ENCODE results near the gene SHISAL1.

DNA sequence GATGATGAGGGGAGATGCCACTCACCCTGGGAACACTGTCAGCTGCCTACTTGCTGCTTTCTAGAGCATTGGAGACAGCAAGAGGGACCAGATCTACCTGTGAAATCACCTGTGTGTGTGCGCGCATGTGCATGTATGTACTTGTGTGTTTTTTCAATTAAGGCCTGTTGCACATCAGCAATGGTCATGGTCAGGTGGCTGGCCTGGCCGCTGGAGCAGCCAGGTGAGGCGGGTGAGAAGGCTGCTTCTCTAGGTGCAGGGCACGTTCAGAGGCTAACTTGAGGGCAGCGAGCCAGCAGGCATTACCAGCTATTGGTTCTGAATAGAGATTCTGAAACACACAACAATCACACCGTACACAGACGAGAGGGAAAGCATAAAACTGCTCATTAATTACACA, 66.9 kb downstream of the SHISAL1 start:
- TF ChIP-seq GATA2 (IDR thresholded peaks at IDR 0.05; ENCODE audit: low read depth, low read length) (no peak), GATA3 (IDR thresholded peaks at IDR 0.05; ENCODE audit: low read depth, low read length) (no peak)

Measured in SH-SY5Y (cell line).